ENCODE results near the gene RHOU.
"Not testable (repeated sequence)": the region's sequence is repeated elsewhere in the genome, so short reads cannot be mapped to it uniquely, and the experiment has no call there.

RHOU gene

DNA sequence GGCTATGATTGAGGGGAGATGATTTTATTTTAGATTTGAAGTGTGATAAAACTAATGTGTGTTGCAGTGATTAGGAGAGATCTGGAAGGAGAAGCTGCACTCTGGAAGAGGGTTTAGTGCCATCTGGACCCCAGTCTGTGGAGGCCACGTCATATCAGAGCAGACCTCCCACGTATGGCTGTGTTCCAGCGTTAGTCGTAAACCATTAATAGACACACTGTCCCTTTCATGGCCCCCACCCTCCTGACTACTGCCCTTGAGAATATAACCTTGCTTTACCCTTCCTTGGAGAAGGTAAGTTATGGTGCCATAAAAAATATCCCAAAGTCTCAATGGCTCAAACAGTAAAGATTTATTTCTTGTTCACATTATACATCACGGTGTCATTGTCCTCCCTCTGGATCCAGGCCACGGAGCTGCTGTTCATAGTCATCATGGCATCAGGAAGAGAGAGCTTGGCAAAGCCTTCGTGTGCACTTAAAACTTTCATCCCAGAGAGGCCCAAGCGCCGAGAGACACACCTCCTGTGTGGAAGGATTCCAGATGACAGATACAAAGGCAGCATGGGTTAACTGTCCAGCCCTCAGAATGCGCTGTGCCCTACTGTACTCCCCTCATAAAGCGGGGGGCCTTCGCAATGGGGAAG, 33.2 kb downstream of the RHOU start:
- no peak for DNase-seq
- in situ Hi-C loops (cut with HindIII; ENCODE audit: low pct_ligation_motif_present, low sequenced_read_pairs), result no loop called here

DNA sequence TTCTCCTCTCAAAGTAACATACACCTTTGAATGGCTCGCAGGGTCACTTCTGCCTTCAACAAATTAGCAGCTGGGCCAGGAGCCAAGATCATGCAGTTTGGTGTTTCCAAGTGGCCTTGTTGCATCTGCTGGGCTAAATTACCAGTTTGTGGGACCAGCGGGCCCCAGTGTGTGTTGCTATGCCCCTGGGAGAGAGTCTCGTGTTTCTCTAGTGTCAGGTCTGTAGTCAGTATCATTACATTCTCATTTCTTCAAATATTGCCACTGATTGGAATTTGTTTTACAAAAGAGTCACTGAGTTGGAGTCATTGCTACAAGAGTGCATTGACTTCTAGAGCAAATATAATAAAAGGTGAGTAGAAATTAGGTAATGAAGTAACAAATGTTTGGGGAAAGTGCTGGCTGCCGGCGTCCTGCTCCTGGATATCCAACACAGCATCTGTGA, 35.5 kb downstream of the RHOU start:
- no peak for DNase-seq
- H3K27ac ChIP-seq, result no peak overlapping the region
- no peaks in the 10 kb centered on the region for H3K36me3 ChIP-seq (replicated peaks)
- in situ Hi-C loops (cut with HindIII; ENCODE audit: low pct_ligation_motif_present, low sequenced_read_pairs), result no loop called here
- TF ChIP-seq, protein P1, sequence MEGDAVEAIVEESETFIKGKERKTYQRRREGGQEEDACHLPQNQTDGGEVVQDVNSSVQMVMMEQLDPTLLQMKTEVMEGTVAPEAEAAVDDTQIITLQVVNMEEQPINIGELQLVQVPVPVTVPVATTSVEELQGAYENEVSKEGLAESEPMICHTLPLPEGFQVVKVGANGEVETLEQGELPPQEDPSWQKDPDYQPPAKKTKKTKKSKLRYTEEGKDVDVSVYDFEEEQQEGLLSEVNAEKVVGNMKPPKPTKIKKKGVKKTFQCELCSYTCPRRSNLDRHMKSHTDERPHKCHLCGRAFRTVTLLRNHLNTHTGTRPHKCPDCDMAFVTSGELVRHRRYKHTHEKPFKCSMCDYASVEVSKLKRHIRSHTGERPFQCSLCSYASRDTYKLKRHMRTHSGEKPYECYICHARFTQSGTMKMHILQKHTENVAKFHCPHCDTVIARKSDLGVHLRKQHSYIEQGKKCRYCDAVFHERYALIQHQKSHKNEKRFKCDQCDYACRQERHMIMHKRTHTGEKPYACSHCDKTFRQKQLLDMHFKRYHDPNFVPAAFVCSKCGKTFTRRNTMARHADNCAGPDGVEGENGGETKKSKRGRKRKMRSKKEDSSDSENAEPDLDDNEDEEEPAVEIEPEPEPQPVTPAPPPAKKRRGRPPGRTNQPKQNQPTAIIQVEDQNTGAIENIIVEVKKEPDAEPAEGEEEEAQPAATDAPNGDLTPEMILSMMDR (IDR thresholded peaks at IDR 0.05; ENCODE audit: low read depth, low read length, missing control alignments), result no peak
- H3K27me3 ChIP-seq (replicated peaks), result no peaks in the 10 kb centered on the region
- no peak overlapping the region for H3K4me3 ChIP-seq (ENCODE audit: low read depth, low read length)

More for the DNA sequence above, 33.2 kb downstream of the RHOU start:
- Histone ChIP-seq H3K36me3 (replicated peaks) (no peaks in the 10 kb centered on the region), H3K27me3 (replicated peaks) (no peaks in the 10 kb centered on the region), H3K4me3 (ENCODE audit: low read depth, low read length) (no peak overlapping the region), H3K27ac (no peak overlapping the region)
- TF ChIP-seq, protein P1 (IDR thresholded peaks at IDR 0.05; ENCODE audit: low read depth, low read length, missing control alignments), result no peak

DNA sequence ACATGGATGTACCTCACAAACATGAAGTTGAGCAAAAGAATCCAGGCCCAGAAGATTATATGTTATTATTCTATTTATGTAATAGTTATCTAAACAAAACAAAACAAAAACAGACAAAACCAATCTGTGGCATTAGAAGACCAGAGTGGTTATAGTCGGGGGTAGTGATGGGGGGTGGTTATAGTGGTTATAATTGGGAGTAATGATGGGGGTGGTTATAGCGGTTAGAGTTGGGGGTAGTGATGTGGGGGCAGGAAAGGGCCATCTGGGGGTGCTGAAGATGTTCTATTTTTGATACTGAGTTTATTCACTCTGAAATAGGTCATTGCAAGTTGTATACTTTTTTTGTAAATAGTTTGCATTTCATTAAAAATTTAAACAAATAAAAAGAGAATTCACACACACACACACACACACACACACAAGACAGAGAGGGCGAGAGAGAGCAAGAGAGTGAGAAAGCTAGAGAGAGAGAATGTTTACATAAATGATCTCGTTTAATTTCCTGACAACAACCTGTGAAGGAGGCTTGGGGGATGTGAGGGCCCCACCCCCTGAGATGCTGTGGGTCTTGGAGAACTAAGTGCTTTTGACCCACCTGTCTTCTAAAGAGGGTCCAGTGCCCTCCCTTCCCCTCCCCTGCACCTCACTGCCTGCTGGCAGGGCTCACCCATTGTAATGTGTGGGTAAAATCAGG, 37.4 kb downstream of the RHOU start:
- H3K4me3 ChIP-seq (ENCODE audit: low read depth, low read length), result no peak overlapping the region
- TF ChIP-seq, protein P1 (IDR thresholded peaks at IDR 0.05; ENCODE audit: low read depth, low read length, missing control alignments), result no peak
- in situ Hi-C loops (cut with HindIII; ENCODE audit: low pct_ligation_motif_present, low sequenced_read_pairs), result no loop called here
- no peak for DNase-seq
- no peaks in the 10 kb centered on the region for H3K27me3 ChIP-seq (replicated peaks)
- H3K36me3 ChIP-seq (replicated peaks), result no peaks in the 10 kb centered on the region
- H3K27ac ChIP-seq, result no peak overlapping the region

DNA sequence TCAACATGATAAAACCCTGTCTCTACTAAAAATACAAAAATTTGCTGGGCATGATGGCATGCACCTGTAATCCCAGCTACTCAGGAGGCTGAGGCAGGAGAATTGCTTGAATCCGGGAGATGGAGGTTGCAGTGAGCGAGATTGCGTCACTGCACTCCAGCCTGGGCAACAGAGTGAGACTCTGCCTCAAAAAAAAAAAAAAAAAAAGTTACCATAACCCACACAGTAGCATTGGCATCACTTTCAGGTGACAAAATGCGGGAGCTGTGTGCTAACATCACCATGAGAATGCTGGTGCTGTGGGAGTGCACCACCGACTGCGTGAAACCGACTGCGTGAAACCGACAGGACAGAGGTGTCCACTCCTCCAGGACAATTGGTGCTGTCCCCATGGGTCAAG, 40.7 kb downstream of the RHOU start:
- H3K27me3 ChIP-seq (replicated peaks); H3K4me3 ChIP-seq (ENCODE audit: low read depth, low read length); H3K36me3 ChIP-seq (replicated peaks); DNase-seq; H3K27ac ChIP-seq; in situ Hi-C loops (cut with HindIII; ENCODE audit: low pct_ligation_motif_present, low sequenced_read_pairs): not testable (repeated sequence)

DNA sequence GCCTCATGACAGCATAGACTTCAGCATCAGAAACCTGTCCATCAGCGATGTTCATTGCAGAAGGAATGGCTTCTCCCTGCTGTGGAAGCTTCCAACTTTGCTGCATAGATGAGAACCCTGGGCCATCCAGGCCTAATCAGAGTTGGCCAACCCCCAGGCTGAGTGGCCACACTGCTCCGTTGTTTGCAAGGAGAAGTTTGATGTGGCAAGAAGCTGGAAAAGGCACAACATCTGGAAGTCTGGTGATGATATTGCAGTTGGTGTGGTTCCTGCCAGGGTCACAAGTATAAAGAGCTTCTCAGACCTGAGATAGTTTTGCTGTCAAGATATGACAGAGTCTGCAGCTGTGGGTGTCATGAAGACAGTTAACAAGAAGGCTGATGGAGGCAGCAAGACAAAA, 41.2 kb downstream of the RHOU start:
- Histone ChIP-seq H3K4me3 (ENCODE audit: low read depth, low read length) (no peak overlapping the region), H3K36me3 (replicated peaks) (no peaks in the 10 kb centered on the region), H3K27me3 (replicated peaks) (no peaks in the 10 kb centered on the region), H3K27ac (no peak overlapping the region)
- TF ChIP-seq, protein P1 (IDR thresholded peaks at IDR 0.05; ENCODE audit: low read depth, low read length, missing control alignments), result no peak
- in situ Hi-C loops (cut with HindIII; ENCODE audit: low pct_ligation_motif_present, low sequenced_read_pairs), result no loop called here
- DNase-seq, result no peak

DNA sequence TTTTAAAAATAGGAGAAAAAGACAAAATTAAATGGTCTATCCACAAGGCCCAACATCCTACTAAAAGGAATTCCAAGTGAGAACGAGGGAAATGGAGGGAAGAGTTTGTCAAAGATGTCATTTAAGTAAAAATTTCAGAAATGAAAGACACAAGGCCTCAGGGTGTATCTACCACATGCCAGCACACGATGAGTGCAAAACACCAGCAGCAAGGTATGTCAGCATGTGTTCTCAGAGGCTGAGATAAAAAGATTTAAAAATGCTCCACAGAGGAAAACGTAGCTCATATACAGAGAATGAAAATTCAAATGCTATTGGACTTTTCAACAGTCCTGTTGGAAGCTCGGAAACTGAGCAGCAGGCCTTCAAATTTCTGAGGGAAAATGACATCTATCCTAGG, 42.0 kb downstream of the RHOU start:
- no peaks in the 10 kb centered on the region for H3K27me3 ChIP-seq (replicated peaks)
- no peaks in the 10 kb centered on the region for H3K36me3 ChIP-seq (replicated peaks)
- TF ChIP-seq, protein P1 (IDR thresholded peaks at IDR 0.05; ENCODE audit: low read depth, low read length, missing control alignments), result no peak
- no peak overlapping the region for H3K27ac ChIP-seq
- in situ Hi-C loops (cut with HindIII; ENCODE audit: low pct_ligation_motif_present, low sequenced_read_pairs), result no loop called here
- no peak for DNase-seq
- no peak overlapping the region for H3K4me3 ChIP-seq (ENCODE audit: low read depth, low read length)

Data from brain microvascular endothelial cell (primary cell).